NCI-H524 treated with DMSO at 0.1 percent for 48 hours (cell line): ENCODE measurements around the gene DIP2A.

Experiments used
- DNase-seq: peaks from one replicate; lab custom pipeline; 2025; lab: John Stamatoyannopoulos, UW

DIP2A gene

DNA sequence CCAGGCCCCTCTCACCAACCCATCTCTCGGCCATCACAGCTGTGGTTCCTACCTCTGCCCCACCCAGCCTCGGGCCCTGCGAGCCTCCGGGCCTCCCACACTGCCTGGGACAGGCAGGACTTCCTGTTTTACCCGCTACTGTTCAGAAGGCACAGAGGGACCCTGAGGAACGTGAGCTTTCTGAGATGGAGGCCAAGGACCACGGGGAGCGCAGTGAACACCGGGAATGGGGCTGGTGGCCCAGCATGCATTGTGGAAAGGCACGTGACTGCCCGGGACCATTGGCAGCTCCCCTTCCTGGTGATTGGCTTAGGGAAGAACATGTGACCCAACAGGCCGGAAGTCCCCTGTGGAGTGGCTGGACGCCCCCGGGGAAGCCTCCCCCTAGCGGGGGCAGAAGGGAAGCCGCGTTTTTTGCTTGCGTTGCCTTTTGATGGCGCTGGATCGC, 139.2 kb downstream of the DIP2A start:
- DNase-seq: no peak

DNA sequence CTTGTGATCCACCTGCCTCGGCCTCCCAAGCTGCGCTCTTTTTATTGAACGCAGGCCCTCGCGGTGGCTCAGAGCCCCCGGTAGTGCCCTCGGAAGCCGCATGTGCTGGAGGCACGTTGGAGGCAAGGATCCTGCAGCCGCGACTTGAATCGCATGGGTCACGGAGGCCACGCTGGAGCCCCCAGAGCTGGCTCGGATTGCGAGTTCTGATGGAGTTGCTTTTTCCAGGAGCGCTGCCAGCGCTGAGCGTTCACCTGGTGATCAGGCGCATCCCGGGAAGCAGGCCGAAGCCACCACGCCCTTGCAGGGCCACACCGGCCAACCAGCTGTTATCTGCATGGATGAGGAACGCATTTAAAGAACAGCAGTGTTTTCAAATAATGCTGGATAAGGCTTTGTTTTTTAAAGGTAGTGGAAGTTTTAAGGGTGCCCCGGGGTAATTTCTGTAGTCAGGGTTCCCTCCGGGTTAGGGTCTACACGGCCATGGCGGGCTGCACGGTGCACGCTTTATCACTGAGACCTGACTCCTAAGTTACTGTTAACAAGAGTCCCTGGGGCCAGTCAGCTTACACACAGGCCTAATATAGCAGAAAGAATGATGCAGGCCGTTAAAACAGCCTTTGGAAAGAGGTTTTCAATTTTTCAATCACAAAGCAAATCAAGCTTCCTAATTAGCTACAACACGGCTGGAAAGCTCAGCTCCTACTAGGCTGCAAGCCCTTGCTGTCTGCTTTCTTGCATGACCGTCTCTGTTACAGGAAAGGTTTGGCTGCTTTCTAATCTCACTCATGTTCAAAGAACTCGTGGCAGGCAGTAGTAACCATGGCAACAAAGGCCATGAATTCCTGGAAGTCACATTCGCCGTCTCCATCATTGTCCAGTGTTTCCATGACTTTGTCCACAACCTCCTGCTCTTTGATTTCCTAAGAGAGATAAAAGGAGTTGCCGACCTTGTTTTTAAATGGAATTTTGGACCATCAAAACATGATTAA, 140.2 kb downstream of the DIP2A start:
- DNase-seq: no peak

DNA sequence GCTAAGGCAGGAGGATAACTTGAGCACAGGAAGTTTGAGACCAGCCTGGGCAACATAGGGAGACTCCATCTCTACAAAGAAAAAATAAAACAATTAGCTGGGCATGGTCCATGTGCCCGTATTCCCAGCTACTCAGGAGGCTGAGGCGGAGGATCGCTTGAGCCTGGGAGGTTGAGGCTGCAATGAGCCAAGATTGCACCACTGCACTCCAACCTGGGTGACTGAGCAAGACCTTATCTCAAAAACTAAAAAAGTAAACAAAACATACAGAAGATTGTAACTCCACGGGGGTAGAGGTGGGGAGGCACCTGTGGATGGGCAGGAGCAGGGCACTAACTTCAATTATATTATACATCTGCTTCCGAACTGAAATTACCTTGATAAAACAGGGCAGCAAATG, 141.6 kb downstream of the DIP2A start:
- DNase-seq: no peak

DNA sequence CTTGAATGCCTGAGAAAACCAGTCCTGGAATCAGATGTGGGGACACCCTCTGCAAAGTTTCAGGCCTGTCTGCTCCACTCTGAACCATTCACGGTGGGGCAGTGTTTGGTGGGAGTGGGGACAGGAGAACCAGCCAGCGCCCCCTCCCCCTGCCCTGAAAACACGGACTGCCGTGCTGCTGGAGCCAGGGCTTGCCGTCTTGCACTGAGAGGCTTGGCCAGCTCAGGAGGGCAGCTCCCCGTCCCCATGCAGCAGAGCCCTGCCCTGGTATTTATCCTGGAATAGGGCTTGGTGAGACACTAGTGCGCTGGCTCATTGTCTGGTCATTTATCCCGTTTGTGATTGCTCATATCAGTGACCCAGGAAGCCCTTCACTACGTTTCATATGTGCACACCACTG, 142.3 kb downstream of the DIP2A start:
- DNase-seq: no peak

DNA sequence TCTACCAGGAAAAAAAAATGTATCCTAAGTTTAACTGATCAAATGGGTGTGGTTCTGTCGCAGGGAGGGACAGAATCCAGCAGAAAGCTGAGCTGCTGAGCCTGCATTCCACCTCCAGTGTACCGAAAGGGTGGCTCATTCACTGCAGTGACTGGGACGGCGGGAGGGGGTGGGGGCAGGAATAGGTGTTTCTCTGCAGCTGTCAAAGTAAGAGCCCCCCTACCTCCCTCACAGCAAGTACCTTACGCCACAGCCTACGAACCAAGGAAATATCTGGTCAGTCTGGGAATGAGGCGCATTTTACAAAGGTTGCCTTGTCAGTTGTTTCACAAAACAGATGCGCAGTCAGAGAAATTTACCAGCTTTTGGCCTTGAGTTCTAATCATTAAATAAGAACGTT, 144.5 kb downstream of the DIP2A start:
- DNase-seq: no peak

DNA sequence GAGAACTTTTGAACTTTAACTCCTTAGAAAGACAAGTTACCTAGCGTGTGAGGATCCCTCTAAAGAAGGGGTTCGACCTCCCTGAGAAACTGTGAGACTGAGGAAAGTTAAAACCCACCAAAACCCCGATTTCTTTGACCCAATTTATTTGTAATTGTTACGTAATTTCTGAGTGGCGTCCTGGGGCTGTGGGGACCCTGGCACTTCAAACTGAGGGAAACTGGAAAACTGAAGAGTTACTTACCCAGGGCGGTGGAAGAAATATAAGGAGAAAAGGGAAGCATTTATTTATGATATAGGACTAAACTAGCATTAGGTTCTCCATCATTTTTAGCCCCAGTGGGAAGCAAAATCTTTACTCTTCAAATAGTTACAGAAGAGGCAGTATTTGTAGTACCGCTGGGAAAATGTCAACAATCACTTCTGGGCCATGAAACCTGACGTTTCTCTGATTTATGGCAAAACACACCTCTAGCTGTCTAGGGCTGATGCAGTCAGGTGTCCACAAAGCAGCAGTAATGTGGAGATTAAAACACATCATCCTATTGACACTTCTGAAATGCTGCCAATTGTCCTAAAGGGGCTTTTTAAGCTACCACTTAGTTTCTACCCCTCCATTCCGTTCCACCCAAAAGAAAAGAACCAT, 145.8 kb downstream of the DIP2A start:
- no peak for DNase-seq

DNA sequence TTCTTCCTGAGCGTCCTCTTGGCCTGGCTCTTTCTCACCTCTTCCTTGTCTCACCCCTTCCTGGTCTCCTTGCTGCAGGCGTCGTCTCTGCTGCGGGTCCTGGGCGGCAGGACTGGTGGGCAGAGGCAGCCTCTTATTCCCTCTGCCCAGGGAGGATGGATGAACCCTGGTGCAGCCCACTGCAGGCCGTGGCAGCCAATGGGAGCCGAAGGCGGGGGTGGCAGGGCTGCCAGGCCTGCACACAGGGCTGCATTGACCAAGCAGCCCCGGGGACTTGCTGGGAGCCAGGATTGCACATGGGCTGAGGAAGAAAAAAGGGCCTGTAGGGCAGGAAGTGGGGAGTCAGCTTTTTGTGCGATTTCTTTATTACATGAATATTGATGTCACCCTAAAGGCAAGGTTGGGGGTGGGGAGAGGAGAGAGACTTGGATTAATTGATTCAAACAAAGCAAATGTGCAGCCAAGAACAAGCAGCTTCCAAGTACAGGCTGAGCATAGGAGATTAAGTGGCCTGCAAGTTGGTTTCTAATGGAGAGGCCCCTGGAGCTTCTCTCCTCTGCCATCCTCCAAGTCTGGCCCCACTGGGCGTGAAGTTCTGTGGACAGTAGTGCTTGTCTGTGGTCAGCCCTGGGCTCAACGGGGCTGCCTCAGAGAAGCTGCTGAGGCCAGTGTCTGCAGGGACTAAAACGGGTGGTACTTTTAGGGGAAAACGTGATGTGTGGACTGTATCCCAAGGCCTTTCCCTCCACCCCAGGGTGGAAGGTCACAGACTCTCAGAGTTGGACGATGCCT, 146.5 kb downstream of the DIP2A start, which contains the start of gene S100B:
Gene S100B (minus strand): TSS at position 108 of the 792 bp plus-strand sequence. CDS start 2,667 bp downstream, outside the sequence.
- no peak for DNase-seq

DNA sequence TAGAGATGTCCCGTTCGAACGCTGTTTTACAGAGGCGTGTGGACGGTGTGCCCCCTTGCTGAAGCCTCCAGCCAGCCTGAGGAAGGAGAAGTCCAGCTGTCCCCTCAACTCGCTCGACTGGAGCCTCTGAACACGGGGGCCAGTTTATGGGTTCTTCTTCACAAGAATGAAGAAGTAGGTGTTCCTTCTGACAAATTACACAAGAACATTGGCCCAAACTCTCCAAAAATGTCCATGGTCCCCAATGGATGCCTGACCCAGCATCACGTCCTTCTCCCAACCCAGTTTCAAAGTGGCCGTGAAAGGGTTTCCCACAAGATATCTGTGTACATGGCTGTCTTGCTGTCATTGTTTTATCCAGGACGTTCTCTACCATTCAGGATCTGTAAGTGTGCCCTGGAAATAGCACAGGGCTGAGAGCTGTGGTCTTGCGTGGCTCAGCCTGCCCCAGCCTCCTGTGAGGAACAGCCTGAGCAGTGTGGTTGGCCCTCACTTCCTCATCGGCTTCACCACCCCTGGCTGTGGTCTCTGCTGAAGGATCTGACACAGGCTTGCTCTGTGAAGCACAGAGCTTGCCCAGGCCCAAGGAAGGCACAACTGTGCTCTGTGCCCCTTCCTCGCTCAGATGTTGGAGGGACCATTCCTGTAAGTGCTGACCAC, 147.2 kb downstream of the DIP2A start:
- DNase-seq: no peak

DNA sequence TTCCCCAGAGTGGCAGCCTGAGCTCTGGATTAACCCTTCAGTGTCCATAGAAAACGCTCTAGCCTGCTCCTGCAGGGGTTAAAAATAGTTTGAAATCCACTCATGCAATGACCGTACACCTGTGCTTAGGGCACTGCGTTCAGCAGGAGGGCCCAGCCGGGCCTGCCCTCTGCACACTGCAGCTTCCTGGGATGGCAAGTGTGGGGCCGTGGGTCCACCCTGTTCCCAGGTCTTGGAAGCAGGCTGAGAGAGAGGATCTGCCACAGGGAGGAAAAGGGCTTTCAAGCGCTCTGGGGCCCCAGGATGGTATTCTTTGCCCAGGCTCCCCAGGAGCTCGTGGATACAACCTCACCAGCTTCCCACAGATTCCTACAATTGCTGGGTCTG, 147.7 kb downstream of the DIP2A start:
- DNase-seq: no peak

DNA sequence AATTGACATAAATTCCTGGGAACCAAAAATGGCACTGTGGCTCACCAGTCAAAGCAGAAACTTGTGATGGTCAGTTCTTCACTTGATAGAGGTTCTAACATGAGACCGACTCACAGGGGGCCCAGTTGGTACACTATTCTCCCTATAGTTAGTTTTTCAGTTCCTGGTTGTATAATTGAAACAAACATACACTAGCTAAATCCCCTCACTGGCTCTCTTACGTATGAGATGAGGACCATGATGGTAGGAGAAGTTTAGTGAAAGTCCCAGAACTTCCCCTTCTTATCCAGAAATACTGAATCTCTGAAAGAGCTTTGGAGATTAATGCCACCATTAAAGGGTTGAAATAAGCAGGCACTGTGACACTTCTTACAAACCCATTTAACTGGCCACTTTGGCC, 148.9 kb downstream of the DIP2A start:
- DNase-seq: no peak

DNA sequence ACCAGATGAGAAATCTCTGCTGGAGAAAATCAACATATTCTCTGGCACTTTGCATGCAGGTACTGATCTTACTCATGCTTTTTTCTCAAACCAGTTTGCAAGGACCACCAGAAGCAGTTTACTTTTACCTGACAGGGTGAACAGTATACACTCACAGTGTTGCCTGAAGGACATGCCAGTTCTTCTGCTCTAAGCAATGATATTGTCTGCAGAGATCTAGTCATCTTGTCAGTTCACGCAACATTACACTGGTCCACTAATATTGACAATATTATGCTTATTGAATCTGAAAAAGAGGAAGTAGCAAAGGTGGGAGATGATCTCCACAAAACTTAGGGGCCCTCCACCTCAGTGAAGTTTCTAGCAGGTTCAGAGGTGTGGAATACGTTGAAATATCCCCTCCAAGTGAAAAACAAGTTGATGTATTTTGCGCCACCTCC, 150.0 kb downstream of the DIP2A start:
- DNase-seq: no peak

DNA sequence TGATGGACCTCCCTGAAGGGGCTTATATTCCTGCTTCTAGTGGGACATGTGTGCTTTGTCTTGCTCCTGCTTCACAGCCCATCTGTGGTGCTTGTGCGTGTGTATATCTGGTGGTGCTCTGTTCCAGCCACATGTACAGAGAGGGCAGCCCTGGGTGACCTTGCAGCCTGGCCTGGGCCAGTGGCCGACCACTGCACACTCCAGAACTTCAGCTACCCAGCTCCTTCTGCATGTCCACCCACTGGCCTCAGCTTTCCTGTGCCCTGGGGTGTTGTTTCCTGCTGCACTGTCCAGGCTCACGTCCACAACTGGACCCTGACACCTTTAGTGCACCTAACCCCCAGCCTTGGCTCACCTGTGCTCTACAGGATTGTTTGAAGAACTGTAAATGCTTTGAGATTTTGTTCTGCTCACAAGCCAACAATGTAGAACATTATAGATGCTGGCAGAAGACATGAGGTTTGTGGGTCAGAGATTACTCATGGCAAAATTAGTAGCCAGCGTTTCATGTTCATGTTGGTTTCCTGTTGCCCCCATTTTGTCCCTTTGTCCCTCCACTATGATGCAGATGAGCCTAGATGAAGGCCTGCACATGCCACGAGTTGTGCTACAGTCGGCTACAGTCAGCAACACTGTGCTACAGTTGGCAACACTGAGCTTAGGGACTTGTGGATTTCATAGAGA, 151.5 kb downstream of the DIP2A start:
- DNase-seq: no peak

DNA sequence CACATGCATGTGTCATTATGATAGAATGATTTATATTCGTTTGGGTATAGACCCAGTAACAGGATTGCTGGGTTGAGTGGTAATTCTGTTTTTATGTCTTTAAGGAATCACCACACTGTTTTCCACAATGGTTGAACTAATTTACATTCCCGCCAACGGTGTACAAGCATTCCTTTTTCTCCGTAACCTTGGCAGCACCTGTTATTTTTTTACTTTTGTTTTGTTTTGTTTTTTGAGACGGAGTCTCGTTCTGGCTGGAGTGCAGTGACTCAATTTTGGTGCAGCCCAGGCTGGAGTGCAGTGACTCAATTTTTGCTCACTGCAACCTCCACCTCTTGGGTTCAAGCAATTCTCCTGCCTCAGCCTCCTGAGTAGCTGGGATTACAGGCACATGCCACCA, 154.7 kb downstream of the DIP2A start:
- no peak for DNase-seq

DNA sequence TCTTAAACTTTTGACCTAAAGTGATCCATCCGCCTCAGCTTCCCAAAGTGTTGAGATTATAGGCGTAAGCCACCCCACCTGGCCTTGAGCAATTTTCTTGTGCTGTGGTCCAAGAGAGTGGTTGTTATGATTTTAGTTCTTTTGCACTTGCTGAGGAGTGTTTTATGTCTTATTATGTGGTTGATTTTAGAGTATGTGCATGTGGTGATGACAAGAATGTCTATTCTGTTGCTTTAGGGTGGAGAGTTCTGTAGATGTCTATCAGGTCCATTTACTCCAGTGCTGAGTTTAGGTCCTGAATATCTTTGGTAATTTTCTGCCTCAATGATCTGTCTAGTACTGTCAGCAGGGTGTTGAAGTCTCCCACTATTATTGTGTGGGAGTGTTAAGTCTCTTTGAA, 157.4 kb downstream of the DIP2A start:
- DNase-seq: no peak

DNA sequence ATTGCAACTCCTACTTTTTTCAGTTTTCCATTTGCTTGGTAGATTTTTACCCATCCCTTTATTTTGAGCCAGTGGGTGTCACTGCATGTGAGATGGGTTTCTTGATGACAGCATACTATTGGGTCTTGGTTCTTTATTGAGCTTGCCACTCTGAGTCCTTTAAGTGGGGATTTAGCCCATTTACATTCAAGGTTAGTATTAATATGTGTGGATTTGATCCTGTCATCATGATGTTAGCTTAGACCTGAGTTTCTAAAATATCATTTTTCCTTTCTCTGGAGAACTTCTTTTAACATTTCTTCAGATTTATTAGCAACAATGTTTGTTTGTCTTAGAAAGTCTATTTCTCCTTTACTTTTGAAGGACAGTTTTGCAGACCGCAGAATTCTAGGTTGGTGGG, 158.0 kb downstream of the DIP2A start:
- no peak for DNase-seq

DNA sequence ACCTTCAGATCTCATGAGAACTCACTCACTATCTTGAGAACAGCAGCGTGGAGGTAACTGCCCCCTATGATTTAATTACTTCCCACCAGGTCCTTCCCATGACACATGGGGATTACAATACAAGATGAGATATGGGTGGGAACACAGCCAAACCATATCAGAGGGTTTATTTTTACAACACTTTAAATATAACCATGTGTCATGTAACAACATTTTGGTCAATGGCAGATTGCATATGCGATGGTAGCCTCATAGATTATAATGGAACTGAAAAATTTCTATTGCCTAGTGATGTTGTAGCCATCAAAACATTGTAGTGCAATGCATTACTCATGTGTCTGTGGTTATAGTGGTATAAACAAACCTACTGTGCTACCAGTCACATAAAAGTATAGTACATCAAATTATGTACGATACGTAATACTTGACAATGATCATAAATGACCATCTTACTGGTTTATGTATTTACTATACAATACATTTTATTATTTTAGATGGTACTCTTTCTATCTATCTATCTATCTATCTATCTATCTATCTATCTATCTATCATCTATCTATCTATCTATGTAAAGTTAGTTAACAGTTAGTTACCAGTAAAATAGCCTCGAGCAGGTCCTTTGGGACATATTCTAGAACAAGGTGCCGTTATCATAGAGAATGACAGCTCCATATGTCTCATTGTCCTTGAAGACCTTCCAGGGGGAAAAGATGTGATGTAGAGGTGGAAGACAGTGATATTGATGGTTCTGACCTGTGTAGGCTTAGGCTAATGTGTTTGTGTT, 158.8 kb downstream of the DIP2A start:
- DNase-seq: no peak

DNA sequence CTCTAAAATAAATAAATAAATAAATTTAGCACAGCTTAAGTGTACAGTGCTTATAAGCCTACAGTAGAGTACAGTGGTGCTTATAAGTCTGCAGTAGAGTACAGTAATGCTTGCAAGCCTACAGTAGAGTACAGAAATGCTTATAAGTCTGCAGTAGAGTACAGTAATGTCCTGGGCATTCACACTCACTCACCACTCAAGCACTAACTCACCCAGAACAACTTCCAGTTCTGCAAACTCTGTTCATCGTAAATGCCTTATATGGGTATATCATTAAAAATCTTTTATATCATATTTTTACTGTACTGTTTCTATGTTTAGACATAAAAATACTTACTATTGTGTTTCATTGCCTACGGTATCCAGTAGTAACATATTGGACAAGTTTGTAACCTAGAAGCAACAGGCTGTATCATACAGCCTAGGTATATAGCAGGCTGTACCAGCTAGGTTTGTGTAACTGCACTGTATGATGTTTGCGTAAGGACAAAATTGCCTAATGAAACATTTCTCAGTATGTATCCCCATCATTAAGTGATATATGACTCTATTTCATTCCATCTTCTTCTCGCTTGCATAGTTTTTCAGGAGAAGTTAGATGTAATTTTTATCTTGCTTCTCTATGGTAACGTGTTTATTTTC, 160.2 kb downstream of the DIP2A start:
- DNase-seq: no peak
